Gastrocnemius medialis (tissue), 4 donors: ENCODE measurements around the gene PTPRJ. TPM values are rescaled to one million over a fixed set of nuclear protein-coding genes. Genes with fewer than 3 reads are reported as not detected.
A peak's percentile ranks its signal among the peaks of the same experiment; 100 is the strongest.

ENCODE experiments used
- ATAC-seq, 2 donors: fragments of 150-250 bp; one replicate each; pipeline ENCODE4 v1.9.1; 2016
- DNase-seq, 2 donors: peaks; one replicate each; pipeline ENCODE4 v3.0.0-alpha.2; 2019
- H3K27ac ChIP-seq, 4 donors: fragments of 200-600 bp; sonication (generic); 1 replicate in 1 of 4; 2 replicates in 3 of 4; pipeline ENCODE4 v1.5.1; 2016 to 2018; ENCODE audit warnings: mild to moderate bottlenecking in 2 of 4, moderate library complexity in 1 of 4
- H3K27me3 ChIP-seq, 3 donors: fragments of 200-600 bp; sonication (generic) in 2 of 3; 1 replicate in 1 of 3; 2 replicates in 2 of 3; pipeline versions ENCODE4 v1.5.1 to v1.6.0; 2016 to 2019; ENCODE audit warnings: mild to moderate bottlenecking in 1 of 3, moderate library complexity in 1 of 3
- H3K36me3 ChIP-seq, 2 donors: fragments of 200-600 bp; sonication (generic) in 1 of 2; one replicate each; pipeline ENCODE4 v1.5.1; 2017 to 2018
- H3K4me1 ChIP-seq, 2 donors: fragments of 200-600 bp; sonication (generic) in 1 of 2; one replicate each; pipeline ENCODE4 v1.5.1; 2016 to 2017; ENCODE audit warnings: mild to moderate bottlenecking in 2 of 2
- H3K4me3 ChIP-seq, 4 donors: fragments of 200-600 bp; sonication (generic) in 3 of 4; 1 replicate in 1 of 4; 2 replicates in 3 of 4; pipeline ENCODE4 v1.5.1; 2016 to 2019; ENCODE audit warnings: mild to moderate bottlenecking in 2 of 4
- H3K9me3 ChIP-seq, 3 donors: fragments of 200-600 bp; sonication (generic) in 2 of 3; 1 replicate in 1 of 3; 2 replicates in 2 of 3; pipeline ENCODE4 v1.5.1; 2016 to 2019
- CTCF ChIP-seq, 5 experiments: fragments of 450-650 bp in 3 of 5; fragments of 200-600 bp in 2 of 5; sonication (generic) in 2 of 5; IDR thresholded peaks in 4 of 5; conservative IDR thresholded peaks in 1 of 5; 1 replicate in 4 of 5; 2 replicates in 1 of 5; pipeline ENCODE4 v1.5.1; 2016 to 2019; ENCODE audit warnings: antibody characterized with exemption in 5 of 5, mild to moderate bottlenecking in 3 of 5, moderate library complexity in 3 of 5
- POLR2A ChIP-seq, 2 donors: fragments of 450-650 bp; IDR thresholded peaks; one replicate each; pipeline ENCODE4 v1.6.1; 2017; ENCODE audit warnings: antibody characterized with exemption in 2 of 2, mild to moderate bottlenecking in 2 of 2, moderate library complexity in 2 of 2
- in situ Hi-C, 4 donors: fragments of 200-750 bp; cut with MboI; loops; one replicate each; pipeline versions ENCODE4 v1.15.0 to v1.8.0; 2017; ENCODE audit warnings: low sequenced_read_pairs in 4 of 4
- intact Hi-C: fragments of 100-400 bp; cut with DNase I; formaldehyde crosslinking; loops from one replicate; pipeline ENCODE4 v1.15.1; 2023; ENCODE audit warnings: low total_unique reads
- total RNA-seq, 4 donors: library from RNA; depleted of rRNA; stranded (reverse); fragments of >200 nt; gene quantifications; one replicate each; pipeline versions ENCODE4 v1.1.0 to v1.2.3, GENCODE V29; 2016

The PTPRJ gene
- total RNA-seq, 4 donors from 2014 or later, result 5.4 to 9.0 (median 5.6) TPM

- H3K4me3 ChIP-seq, result no peak overlapping the region
- DNase-seq, result no peak
- H3K27me3 ChIP-seq, result no peaks in the 10 kb centered on the region
- no peak overlapping the region for H3K27ac ChIP-seq
- intact Hi-C loops (no loop called here), in situ Hi-C loops (loop anchor here in 1 of 4 donors (5.0 to 10.0 kb wide), 2 partner anchors 37 to 55 kb away; no protein-coding TSS in a partner anchor)
- ATAC-seq, result no peak
- peaks cover 13 to 51% of the 10 kb centered on the region in 2 donors for H3K4me1 ChIP-seq
- no peaks in the 10 kb centered on the region for H3K36me3 ChIP-seq
- TF ChIP-seq POLR2A (IDR thresholded peaks at IDR 0.05) (no peak), CTCF (IDR thresholded peaks at IDR 0.05 in 4 of 5, conservative IDR thresholded peaks at IDR 0.05 in 1 of 5) (no peak)
- no peaks in the 10 kb centered on the region for H3K9me3 ChIP-seq
Measured at GRCh38 chr11:48029681-48030290, 49.4 kb downstream of the PTPRJ start.

GRCh38 chr11:48031602-48032001, 51.2 kb downstream of the PTPRJ start:
- ATAC-seq, result no peak
- TF ChIP-seq POLR2A (IDR thresholded peaks at IDR 0.05), result no peak
- no peak for TF ChIP-seq CTCF (IDR thresholded peaks at IDR 0.05 in 4 of 5, conservative IDR thresholded peaks at IDR 0.05 in 1 of 5)
- H3K4me1 ChIP-seq, result peaks cover 21 to 62% of the 10 kb centered on the region in 2 donors
- H3K27ac ChIP-seq, result peak overlapping the region in 3 of 4 donors; percentile 50 to 54 (median 51)
- no peaks in the 10 kb centered on the region for H3K27me3 ChIP-seq
- H3K4me3 ChIP-seq, result no peak overlapping the region
- intact Hi-C loops (no loop called here), in situ Hi-C loops (loop anchor here in 1 of 4 donors (5.0 to 10.0 kb wide), 2 partner anchors 39 to 53 kb away; no protein-coding TSS in a partner anchor)
- no peak for DNase-seq
- H3K36me3 ChIP-seq, result no peaks in the 10 kb centered on the region
- no peaks in the 10 kb centered on the region for H3K9me3 ChIP-seq

GRCh38 chr11:48032721-48033120, 52.4 kb downstream of the PTPRJ start:
- Histone ChIP-seq H3K4me1 (peaks cover 21 to 69% of the 10 kb centered on the region in 2 donors), H3K27me3 (no peaks in the 10 kb centered on the region), H3K9me3 (no peaks in the 10 kb centered on the region), H3K27ac (peak overlapping the region in 3 of 4 donors; percentile 50 to 54 (median 51)), H3K4me3 (no peak overlapping the region), H3K36me3 (no peaks in the 10 kb centered on the region)
- ATAC-seq (no peak), DNase-seq (no peak)
- in situ Hi-C loops (loop anchor here in 1 of 4 donors (5.0 to 10.0 kb wide), 2 partner anchors 40 to 52 kb away; no protein-coding TSS in a partner anchor), intact Hi-C loops (no loop called here)
- TF ChIP-seq POLR2A (IDR thresholded peaks at IDR 0.05) (no peak), CTCF (IDR thresholded peaks at IDR 0.05 in 4 of 5, conservative IDR thresholded peaks at IDR 0.05 in 1 of 5) (no peak)

GRCh38 chr11:48033918-48034341, 53.6 kb downstream of the PTPRJ start:
- H3K27me3 ChIP-seq, result no peaks in the 10 kb centered on the region
- in situ Hi-C loops (loop anchor here in 1 of 4 donors (5.0 to 10.0 kb wide), 2 partner anchors 42 to 51 kb away; no protein-coding TSS in a partner anchor), intact Hi-C loops (loop anchor here (2.0 kb wide), 1 partner anchor 43 kb away; no protein-coding TSS in a partner anchor)
- no peaks in the 10 kb centered on the region for H3K9me3 ChIP-seq
- TF ChIP-seq POLR2A (IDR thresholded peaks at IDR 0.05), result no peak
- TF ChIP-seq CTCF (IDR thresholded peaks at IDR 0.05 in 4 of 5, conservative IDR thresholded peaks at IDR 0.05 in 1 of 5), result no peak
- H3K4me1 ChIP-seq, result peaks cover 21 to 80% of the 10 kb centered on the region in 2 donors
- no peaks in the 10 kb centered on the region for H3K36me3 ChIP-seq
- H3K4me3 ChIP-seq, result no peak overlapping the region
- DNase-seq (no peak), ATAC-seq (no peak)
- H3K27ac ChIP-seq, result peak overlapping the region in 3 of 4 donors; percentile 43 to 88 (median 83)
